GM23338 (cell line): ENCODE measurements around the gene DNMT1.

Experiments
- CREB1 ChIP-seq: fragments of 250-450 bp; sonication (Bioruptor Pico); IDR thresholded peaks from 2 replicates; pipeline ENCODE4 v1.5.0; 2020; ENCODE audit warnings: low read depth, mild to moderate bottlenecking, moderate library complexity
- CTCF ChIP-seq, 2 experiments: fragments of 200-600 bp in 1 of 2; sonication (generic) in 1 of 2; conservative IDR thresholded peaks; 2 replicates each; pipeline versions ENCODE4 v1.5.1 to v1.6.1; 2016 to 2017; ENCODE audit warnings: antibody characterized with exemption in 2 of 2, low read depth in 2 of 2, mild to moderate bottlenecking in 2 of 2, moderate library complexity in 1 of 2
- EZH2 ChIP-seq: fragments of 200-600 bp; sonication (generic); IDR thresholded peaks from one replicate; pipeline ENCODE4 v1.8.0; 2017; ENCODE audit warnings: antibody characterized with exemption, mild to moderate bottlenecking, low read depth; ENCODE audit not compliant: unreplicated experiment
- EZH2phosphoT487 ChIP-seq: fragments of 200-600 bp; sonication (generic); IDR thresholded peaks from one replicate; pipeline ENCODE4 v1.8.1; 2018; ENCODE audit warnings: antibody characterized with exemption; ENCODE audit not compliant: unreplicated experiment
- POLR2AphosphoS5 ChIP-seq: IDR thresholded peaks from 2 replicates; pipeline ENCODE4 v1.6.1; 2016; ENCODE audit warnings: antibody characterized with exemption, low read depth
- TF ChIP-seq, protein P1 (sequence below): IDR thresholded peaks from one replicate; pipeline ENCODE4 v1.6.1; 2018; ENCODE audit warnings: antibody characterized with exemption; ENCODE audit not compliant: unreplicated experiment

- no peak for TF ChIP-seq EZH2
- no peak for TF ChIP-seq CTCF (conservative IDR thresholded peaks at IDR 0.05; ENCODE audit: low read depth in 2 of 2)
- no peak for TF ChIP-seq POLR2AphosphoS5
- TF ChIP-seq, protein P1, sequence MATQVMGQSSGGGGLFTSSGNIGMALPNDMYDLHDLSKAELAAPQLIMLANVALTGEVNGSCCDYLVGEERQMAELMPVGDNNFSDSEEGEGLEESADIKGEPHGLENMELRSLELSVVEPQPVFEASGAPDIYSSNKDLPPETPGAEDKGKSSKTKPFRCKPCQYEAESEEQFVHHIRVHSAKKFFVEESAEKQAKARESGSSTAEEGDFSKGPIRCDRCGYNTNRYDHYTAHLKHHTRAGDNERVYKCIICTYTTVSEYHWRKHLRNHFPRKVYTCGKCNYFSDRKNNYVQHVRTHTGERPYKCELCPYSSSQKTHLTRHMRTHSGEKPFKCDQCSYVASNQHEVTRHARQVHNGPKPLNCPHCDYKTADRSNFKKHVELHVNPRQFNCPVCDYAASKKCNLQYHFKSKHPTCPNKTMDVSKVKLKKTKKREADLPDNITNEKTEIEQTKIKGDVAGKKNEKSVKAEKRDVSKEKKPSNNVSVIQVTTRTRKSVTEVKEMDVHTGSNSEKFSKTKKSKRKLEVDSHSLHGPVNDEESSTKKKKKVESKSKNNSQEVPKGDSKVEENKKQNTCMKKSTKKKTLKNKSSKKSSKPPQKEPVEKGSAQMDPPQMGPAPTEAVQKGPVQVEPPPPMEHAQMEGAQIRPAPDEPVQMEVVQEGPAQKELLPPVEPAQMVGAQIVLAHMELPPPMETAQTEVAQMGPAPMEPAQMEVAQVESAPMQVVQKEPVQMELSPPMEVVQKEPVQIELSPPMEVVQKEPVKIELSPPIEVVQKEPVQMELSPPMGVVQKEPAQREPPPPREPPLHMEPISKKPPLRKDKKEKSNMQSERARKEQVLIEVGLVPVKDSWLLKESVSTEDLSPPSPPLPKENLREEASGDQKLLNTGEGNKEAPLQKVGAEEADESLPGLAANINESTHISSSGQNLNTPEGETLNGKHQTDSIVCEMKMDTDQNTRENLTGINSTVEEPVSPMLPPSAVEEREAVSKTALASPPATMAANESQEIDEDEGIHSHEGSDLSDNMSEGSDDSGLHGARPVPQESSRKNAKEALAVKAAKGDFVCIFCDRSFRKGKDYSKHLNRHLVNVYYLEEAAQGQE, result no peak
- TF ChIP-seq EZH2phosphoT487, result no peak
- no peak for TF ChIP-seq CREB1 (CRISPR knock-in tag)
Observed at GRCh38 chr19:10230173-10230860, 35.6 kb upstream of the DNMT1 start.
